ENCODE data around the gene NSMF. TPM values are rescaled to one million over a fixed set of nuclear protein-coding genes. Genes with fewer than 3 reads are reported as not detected.

NSMF gene
- total and polyA plus RNA-seq, 2 donors (not counting 1 experiment from before 2014, with no cell fraction given): 28.7 to 59.4 TPM

DNA sequence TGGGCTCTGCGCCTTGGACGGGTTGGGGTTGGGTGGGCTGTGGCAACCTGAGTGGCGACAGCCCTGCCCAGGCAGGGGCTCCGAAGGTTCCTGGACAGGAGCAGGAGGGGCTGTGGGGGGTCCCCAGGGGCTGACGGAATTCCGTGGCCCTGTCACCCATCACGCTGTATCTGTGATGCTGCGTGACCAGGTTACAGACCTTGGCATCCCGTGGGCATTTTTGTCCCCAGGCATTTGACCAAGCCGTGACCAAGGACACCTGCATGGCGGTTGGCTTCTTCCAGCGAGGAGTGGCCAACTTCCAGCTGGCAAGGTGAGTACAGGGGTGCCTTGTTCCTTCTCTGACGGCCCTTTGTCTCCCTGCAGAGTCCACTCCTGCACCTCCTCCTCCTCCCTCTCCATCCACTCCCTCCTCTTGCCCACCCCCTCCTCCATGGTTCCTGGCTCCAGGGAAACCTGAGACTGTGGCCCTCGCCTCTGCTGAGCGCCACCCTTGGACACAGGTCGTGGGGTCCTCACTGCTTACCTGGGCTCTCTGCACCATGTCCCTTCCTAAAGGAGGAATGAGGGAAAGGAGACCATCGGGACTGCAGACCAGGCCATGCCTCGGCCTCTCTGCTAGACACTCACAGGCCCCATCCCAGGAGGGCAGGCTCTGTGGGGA, 33.0 kb downstream of the NSMF start:
- Mint-ChIP-seq H3K4me3 (no peak overlapping the region), H3K27ac (no peak overlapping the region), H3K9me3 (ENCODE audit: insufficient read depth) (no peaks in the 10 kb centered on the region), H3K4me1 (peaks cover 20% of the 10 kb centered on the region), H3K27me3 (no peaks in the 10 kb centered on the region)
- H3K27me3 ChIP-seq (replicated peaks in 1 of 4; ENCODE audit: control extremely low read depth in 1 of 4, control insufficient read depth in 3 of 4, insufficient read depth in 4 of 4, low read length in 3 of 4): peaks cover 0 to 21% (median 6%) of the 10 kb centered on the region in 4 experiments
- CTCF ChIA-PET: interaction anchor here (1.0 kb wide), 1 partner anchor 99 kb away, joined by 4 read pairs; no protein-coding TSS in a partner anchor
- H3K9me3 ChIP-seq (ENCODE audit: control extremely low read depth in 1 of 3, control insufficient read depth in 2 of 3, insufficient read depth in 1 of 3, low read length in 2 of 3): peaks cover 0 to 10% (median 0%) of the 10 kb centered on the region in 3 donors
- DNase-seq: no peak
- ATAC-seq (ENCODE audit: low read depth): no peak
- H3K4me2 ChIP-seq (replicated peaks; ENCODE audit: low read depth, low read length, poor library complexity, severe bottlenecking): no peak overlapping the region
- no peaks in the 10 kb centered on the region for H4K20me1 ChIP-seq (ENCODE audit: control insufficient read depth, insufficient read depth, low read length, poor library complexity, severe bottlenecking)
- POLR2A ChIA-PET: no interaction called here
- H3K27ac ChIP-seq (ENCODE audit: low read length in 2 of 2): no peak overlapping the region
- intact Hi-C loops (cut with micrococcal nuclease): no loop called here
- H3K4me1 ChIP-seq (ENCODE audit: control insufficient read depth in 2 of 2, insufficient read depth in 2 of 2, low read length in 2 of 2): peaks cover 35 to 44% of the 10 kb centered on the region in 2 donors
- H3K36me3 ChIP-seq (replicated peaks in 1 of 2; ENCODE audit: control extremely low read depth in 1 of 2, control insufficient read depth in 1 of 2, extremely low read depth in 1 of 2, insufficient read depth in 2 of 2, low read length in 1 of 2): no peaks in the 10 kb centered on the region
- no peak for TF ChIP-seq EZH2 (IDR thresholded peaks at IDR 0.05; ENCODE audit: borderline replicate concordance, insufficient read depth, low read depth, low read length, poor library complexity, severe bottlenecking)
- TF ChIP-seq, protein P1, sequence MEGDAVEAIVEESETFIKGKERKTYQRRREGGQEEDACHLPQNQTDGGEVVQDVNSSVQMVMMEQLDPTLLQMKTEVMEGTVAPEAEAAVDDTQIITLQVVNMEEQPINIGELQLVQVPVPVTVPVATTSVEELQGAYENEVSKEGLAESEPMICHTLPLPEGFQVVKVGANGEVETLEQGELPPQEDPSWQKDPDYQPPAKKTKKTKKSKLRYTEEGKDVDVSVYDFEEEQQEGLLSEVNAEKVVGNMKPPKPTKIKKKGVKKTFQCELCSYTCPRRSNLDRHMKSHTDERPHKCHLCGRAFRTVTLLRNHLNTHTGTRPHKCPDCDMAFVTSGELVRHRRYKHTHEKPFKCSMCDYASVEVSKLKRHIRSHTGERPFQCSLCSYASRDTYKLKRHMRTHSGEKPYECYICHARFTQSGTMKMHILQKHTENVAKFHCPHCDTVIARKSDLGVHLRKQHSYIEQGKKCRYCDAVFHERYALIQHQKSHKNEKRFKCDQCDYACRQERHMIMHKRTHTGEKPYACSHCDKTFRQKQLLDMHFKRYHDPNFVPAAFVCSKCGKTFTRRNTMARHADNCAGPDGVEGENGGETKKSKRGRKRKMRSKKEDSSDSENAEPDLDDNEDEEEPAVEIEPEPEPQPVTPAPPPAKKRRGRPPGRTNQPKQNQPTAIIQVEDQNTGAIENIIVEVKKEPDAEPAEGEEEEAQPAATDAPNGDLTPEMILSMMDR (IDR thresholded peaks at IDR 0.05): no peak
- no peaks in the 10 kb centered on the region for H3K79me2 ChIP-seq (ENCODE audit: control insufficient read depth, insufficient read depth, low read length)
- no peak overlapping the region for H3K9ac ChIP-seq (ENCODE audit: low read length)
- H3K4me3 ChIP-seq (ENCODE audit: control extremely low read depth in 1 of 5, extremely low read depth in 1 of 5, insufficient read depth in 1 of 5, low read depth in 2 of 5, low read length in 4 of 5): no peak overlapping the region
- H2AFZ ChIP-seq (ENCODE audit: insufficient read depth, low read depth, low read length, poor library complexity, severe bottlenecking): no peak overlapping the region
- 94% methylated on average over 14 of the region's 18 CpGs for WGBS (ENCODE audit: insufficient coverage)

All from B cell (primary cell).